SK-N-SH treated with all-trans-retinoic acid at 6 μM for 48 hours (cell line): ENCODE measurements around the gene PHLDA1.
"Not testable (repeated sequence)": the region's sequence is repeated elsewhere in the genome, so short reads cannot be mapped to it uniquely, and the experiment has no call there.

Source experiments
- ATAC-seq: fragments of 200-7000 bp; cut with Tn5 transposase; 3 replicates; pipeline ENCODE4 v1.9.1; 2020; ENCODE audit warnings: mild to moderate bottlenecking, moderate library complexity
- BACH2 ChIP-seq: fragments of 250-450 bp; sonication (Bioruptor Pico); IDR thresholded peaks from 2 replicates; pipeline ENCODE4 v1.9.0; 2021; ENCODE audit warnings: mild to moderate bottlenecking, borderline replicate concordance
- CSDC2 ChIP-seq: fragments of 250-450 bp; sonication (Bioruptor Pico); IDR thresholded peaks from 2 replicates; pipeline ENCODE4 v1.5.0; 2020; ENCODE audit warnings: mild to moderate bottlenecking, moderate library complexity
- CSRNP3 ChIP-seq: fragments of 250-450 bp; sonication (Bioruptor Pico); IDR thresholded peaks from 2 replicates; pipeline ENCODE4 v1.5.1; 2021; ENCODE audit warnings: mild to moderate bottlenecking, moderate library complexity
- ESRRG ChIP-seq: fragments of 250-450 bp; sonication (Bioruptor Pico); IDR thresholded peaks from 2 replicates; pipeline ENCODE4 v1.6.1; 2021; ENCODE audit warnings: mild to moderate bottlenecking
- GLIS3 ChIP-seq: fragments of 250-450 bp; sonication (Bioruptor Pico); IDR thresholded peaks from 2 replicates; pipeline ENCODE4 v1.5.0; 2020; ENCODE audit warnings: mild to moderate bottlenecking, moderate library complexity
- ISL1 ChIP-seq: fragments of 250-450 bp; sonication (Bioruptor Pico); IDR thresholded peaks from 2 replicates; pipeline ENCODE4 v2.1.2; 2022; ENCODE audit warnings: mild to moderate bottlenecking, moderate library complexity
- OSR1 ChIP-seq: fragments of 250-450 bp; sonication (Bioruptor Pico); IDR thresholded peaks from 2 replicates; pipeline ENCODE4 v1.8.0; 2022; ENCODE audit warnings: moderate library complexity, mild to moderate bottlenecking, inconsistent platforms
- PATZ1 ChIP-seq: fragments of 250-450 bp; sonication (Bioruptor Pico); IDR thresholded peaks from 2 replicates; pipeline ENCODE4 v1.8.0; 2020; ENCODE audit warnings: mild to moderate bottlenecking, moderate library complexity, borderline replicate concordance
- POU6F1 ChIP-seq: fragments of 250-450 bp; sonication (Bioruptor Pico); IDR thresholded peaks from 2 replicates; pipeline ENCODE4 v1.8.0; 2021; ENCODE audit warnings: low read depth, mild to moderate bottlenecking, moderate library complexity, borderline replicate concordance
- RARB ChIP-seq: fragments of 250-450 bp; sonication (Bioruptor Pico); IDR thresholded peaks from 2 replicates; pipeline ENCODE4 v1.8.0; 2021; ENCODE audit warnings: mild to moderate bottlenecking, moderate library complexity
- SNAI2 ChIP-seq: fragments of 250-450 bp; sonication (Bioruptor Pico); IDR thresholded peaks from 2 replicates; pipeline ENCODE4 v1.5.0; 2020; ENCODE audit warnings: mild to moderate bottlenecking, moderate library complexity
- TCF4 ChIP-seq: fragments of 250-450 bp; sonication (Bioruptor Pico); IDR thresholded peaks from 2 replicates; pipeline ENCODE4 v1.8.0; 2021; ENCODE audit warnings: mild to moderate bottlenecking, moderate library complexity, borderline replicate concordance
- TOX ChIP-seq: fragments of 250-450 bp; sonication (Bioruptor Pico); IDR thresholded peaks from 2 replicates; pipeline ENCODE4 v1.8.0; 2021; ENCODE audit warnings: mild to moderate bottlenecking, moderate library complexity, borderline replicate concordance
- TSHZ2 ChIP-seq: fragments of 250-450 bp; sonication (Bioruptor Pico); IDR thresholded peaks from 2 replicates; pipeline ENCODE4 v1.5.0; 2020; ENCODE audit warnings: mild to moderate bottlenecking, moderate library complexity
- ZC3H10 ChIP-seq: fragments of 250-450 bp; sonication (Bioruptor Pico); IDR thresholded peaks from 2 replicates; pipeline ENCODE4 v1.5.1; 2021; ENCODE audit warnings: mild to moderate bottlenecking, moderate library complexity
- ZFP3 ChIP-seq: fragments of 250-450 bp; sonication (Bioruptor Pico); IDR thresholded peaks from 2 replicates; pipeline ENCODE4 v1.5.0; 2020; ENCODE audit warnings: mild to moderate bottlenecking, moderate library complexity
- ZNF565 ChIP-seq: fragments of 450-650 bp; formaldehyde crosslinking; conservative IDR thresholded peaks from 2 replicates; pipeline ENCODE4 v1.5.0; 2020; ENCODE audit warnings: low read depth, mild to moderate bottlenecking, moderate library complexity
- ZNF70 ChIP-seq: fragments of 450-650 bp; formaldehyde crosslinking; IDR thresholded peaks from 2 replicates; pipeline ENCODE4 v1.5.0; 2020; ENCODE audit warnings: mild to moderate bottlenecking, moderate library complexity

Gene PHLDA1

GRCh38 chr12:75986001-75986746 lies 45.4 kb downstream of the PHLDA1 start:
- TF ChIP-seq RARB (CRISPR knock-in tag): no peak
- TF ChIP-seq ZNF70 (CRISPR knock-in tag): no peak
- TF ChIP-seq ESRRG (CRISPR knock-in tag): no peak
- TF ChIP-seq TSHZ2 (CRISPR knock-in tag): no peak
- no peak for ATAC-seq

- no peak for ATAC-seq
- TF ChIP-seq TSHZ2 (CRISPR knock-in tag) (no peak), ZFP3 (CRISPR knock-in tag) (no peak)
Measured at GRCh38 chr12:75985566-75985965, 46.0 kb downstream of the PHLDA1 start.

GRCh38 chr12:75984577-75985182 lies 46.9 kb downstream of the PHLDA1 start:
- ATAC-seq: no peak
- TF ChIP-seq OSR1 (no peak), ZC3H10 (CRISPR knock-in tag) (no peak), ZNF565 (no peak), GLIS3 (no peak), ISL1 (no peak), ESRRG (CRISPR knock-in tag) (no peak)

GRCh38 chr12:75983851-75984250 lies 47.7 kb downstream of the PHLDA1 start:
- ATAC-seq: not testable (repeated sequence)

GRCh38 chr12:75982979-75983660 lies 48.5 kb downstream of the PHLDA1 start:
- ATAC-seq: no peak
- TF ChIP-seq TOX (CRISPR knock-in tag) (no peak), POU6F1 (CRISPR knock-in tag) (no peak), CSRNP3 (CRISPR knock-in tag) (no peak), ESRRG (CRISPR knock-in tag) (no peak), GLIS3 (no peak), ZFP3 (CRISPR knock-in tag) (no peak), BACH2 (CRISPR knock-in tag) (no peak), PATZ1 (CRISPR knock-in tag) (no peak), OSR1 (no peak), TCF4 (CRISPR knock-in tag) (no peak), ZC3H10 (CRISPR knock-in tag) (no peak), TSHZ2 (CRISPR knock-in tag) (no peak), SNAI2 (CRISPR knock-in tag) (no peak), ZNF70 (CRISPR knock-in tag) (no peak), CSDC2 (CRISPR knock-in tag) (no peak), ISL1 (no peak)
